NCI-H446 treated with DMSO at 0.1 percent for 48 hours (cell line): ENCODE measurements around the gene LGALS12.

Source experiments
- DNase-seq: peaks from one replicate; lab custom pipeline; 2025; lab: John Stamatoyannopoulos, UW

LGALS12 gene

GRCh38 chr11:63563201-63564055 lies 57.5 kb downstream of the LGALS12 start, which contains the start of gene PLAAT2:
PLAAT2 (minus strand) TSS chr11:63563379; CDS start chr11:63563324, 55 bp downstream.
- DNase-seq = no peak

DNA sequence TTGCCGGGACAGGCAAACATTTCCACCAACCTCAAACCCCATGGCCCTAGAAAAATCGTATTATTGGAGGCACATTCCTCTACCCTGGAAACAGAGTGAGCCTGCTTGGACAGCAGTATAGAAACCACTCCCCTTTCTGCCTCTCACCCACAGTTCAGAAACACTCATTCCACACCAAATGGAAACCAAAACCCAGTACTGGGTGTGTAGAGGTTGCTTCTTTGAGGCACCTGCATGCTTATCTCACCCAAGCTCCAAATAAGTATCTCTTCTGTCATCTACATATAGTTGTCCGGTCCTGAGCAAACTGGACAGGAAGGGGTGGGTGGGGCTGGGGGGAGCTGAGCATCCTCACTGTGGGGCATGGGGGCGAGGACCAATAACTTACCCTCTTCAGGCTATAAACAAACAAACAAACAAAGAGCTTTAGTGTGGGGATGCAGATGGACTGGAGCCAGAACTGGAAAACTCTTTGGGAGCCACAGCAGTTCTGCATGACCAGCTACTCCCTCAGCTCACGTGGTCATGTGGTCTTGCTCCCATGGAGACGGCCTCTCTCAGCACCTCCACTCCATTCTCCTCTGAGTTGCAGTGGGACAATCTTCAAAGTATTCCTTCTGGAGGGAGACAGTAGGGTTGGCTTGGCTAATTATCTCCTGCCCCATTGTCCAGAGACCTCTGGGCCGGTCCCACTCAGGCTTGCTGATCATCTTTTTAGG lies 58.3 kb downstream of the LGALS12 start:
- DNase-seq = no peak

- no peak for DNase-seq
Observed at GRCh38 chr11:63564784-63565350, 59.0 kb downstream of the LGALS12 start.
